NOMO-1 treated with dmso at 0.1 percent for 144 hours (cell line): ENCODE measurements around the gene ATP10A.

Experiments used
- DNase-seq: peaks from one replicate; lab custom pipeline; 2025; ENCODE audit not compliant: unreplicated experiment; lab: John Stamatoyannopoulos, UW

The ATP10A gene

GRCh38 chr15:25687276-25687675 lies 175.9 kb downstream of the ATP10A start:
- no peak for DNase-seq

DNA sequence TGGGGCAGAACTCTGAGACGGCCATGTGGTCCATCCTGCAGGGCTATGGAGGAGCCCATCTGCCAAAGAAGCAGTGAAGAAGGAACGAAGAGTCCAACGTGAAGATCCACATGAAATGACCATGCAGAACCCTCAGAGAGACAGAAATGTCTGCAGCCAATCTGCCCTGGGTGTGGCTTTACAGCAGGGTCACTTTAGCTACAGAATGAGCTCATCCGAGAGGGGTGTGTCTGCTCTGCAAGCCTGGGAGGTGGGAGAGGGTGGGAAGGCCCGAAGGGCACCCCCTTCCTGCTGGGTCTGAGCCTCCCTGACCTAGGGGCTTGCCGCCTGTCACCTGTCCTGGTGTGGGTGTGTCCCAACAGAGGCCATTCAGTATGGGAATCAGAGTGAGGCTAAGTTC lies 176.3 kb downstream of the ATP10A start:
- DNase-seq, result no peak

GRCh38 chr15:25684521-25685431 lies 178.4 kb downstream of the ATP10A start:
- DNase-seq, result no peak

DNA sequence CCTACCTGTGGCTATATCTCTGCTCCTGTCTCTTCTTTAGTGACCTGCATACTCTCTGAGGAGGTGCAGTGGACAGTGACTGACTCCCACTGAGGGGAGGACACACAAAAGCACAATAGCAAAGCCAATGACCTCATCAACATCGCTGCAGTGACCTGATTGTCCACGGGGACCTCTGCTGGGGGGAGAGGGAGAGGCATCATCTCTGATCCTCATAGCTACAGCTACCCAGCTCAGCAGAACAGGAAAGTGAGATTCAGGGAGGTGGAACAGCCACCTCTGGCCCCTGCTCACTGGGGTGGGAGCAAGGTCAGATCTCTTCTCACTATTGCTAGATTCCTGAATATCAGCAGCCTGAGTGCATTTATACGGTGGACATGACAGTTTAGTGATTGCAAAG lies 179.2 kb downstream of the ATP10A start:
- no peak for DNase-seq

DNA sequence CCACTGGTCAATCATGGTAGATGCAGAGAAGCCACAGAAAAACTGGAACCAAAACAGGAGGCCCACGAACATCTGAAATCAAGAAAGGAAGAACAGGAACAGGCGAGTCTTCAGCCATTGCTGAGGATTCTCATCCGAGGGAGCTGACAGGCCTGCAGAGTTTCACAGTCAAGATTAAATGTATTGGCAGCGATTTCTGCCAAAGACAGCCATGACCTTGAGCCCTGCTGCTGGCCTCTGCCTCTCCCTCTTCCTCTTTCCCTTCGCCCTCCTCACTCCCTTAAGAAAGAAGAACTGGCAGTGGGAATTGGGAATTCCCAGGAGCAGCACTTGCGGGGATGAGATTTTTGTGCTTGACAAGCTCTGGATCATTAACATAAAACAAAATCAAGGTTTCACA lies 179.7 kb downstream of the ATP10A start:
- DNase-seq, result no peak

- no peak for DNase-seq
Measured at GRCh38 chr15:25682340-25682739, 180.8 kb downstream of the ATP10A start.

GRCh38 chr15:25680686-25681025 lies 182.5 kb downstream of the ATP10A start:
- no peak for DNase-seq

DNA sequence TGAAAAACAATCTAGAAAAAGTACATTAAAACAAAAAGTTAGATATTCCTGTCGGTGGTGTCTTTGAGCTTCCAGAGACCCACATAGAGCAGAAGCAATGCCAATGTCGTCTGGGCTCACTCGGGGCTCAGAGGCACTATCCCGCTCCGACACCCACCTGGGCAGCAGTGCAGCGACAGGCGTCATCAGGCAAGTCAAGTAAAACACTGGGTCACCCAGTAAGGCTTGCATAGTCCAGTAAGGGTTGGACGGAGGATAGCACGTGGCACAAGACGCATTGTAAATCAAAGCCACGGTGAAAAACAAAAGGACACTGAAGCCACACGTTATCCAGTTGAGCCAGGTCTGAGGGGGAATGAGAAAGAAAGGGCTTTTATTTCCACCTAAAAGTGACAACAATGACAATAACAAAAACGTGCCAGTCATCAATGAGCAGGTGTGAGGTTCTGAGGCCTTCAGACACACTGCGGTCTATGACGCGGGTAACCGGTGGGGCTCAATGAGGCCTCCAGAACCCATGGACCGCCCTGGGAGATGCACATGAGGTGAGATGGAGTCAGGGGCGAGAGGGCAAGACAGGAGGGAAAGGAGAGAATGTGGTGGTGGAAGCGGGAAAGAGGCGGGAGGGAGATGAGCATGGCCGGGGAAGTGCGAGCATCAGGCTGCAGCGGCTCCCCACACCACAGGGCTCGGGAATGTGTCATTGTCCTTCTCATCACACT lies 183.0 kb downstream of the ATP10A start:
- DNase-seq, result no peak

DNA sequence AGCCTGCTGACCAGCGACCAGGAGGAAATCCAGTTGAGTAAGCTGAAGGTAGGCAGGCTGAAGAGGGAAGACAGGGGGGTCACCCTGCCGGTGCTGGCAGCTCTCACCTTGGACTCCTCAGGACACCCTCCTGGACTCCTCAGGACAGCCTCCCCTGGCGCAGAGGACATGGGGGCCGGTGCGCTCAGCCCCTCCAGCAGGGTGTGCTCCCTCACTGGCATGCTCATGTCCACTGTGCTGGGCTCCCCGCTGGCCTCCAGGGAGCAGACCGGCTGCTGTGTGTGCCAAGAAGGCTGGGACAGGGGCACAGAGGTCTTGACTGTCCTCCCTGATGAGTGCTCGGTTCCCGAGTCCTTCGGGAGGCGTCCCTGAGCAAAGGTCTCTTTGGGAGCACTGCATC lies 183.6 kb downstream of the ATP10A start:
- DNase-seq, result no peak

- no peak for DNase-seq
Measured at GRCh38 chr15:25678500-25678855, 184.6 kb downstream of the ATP10A start.

DNA sequence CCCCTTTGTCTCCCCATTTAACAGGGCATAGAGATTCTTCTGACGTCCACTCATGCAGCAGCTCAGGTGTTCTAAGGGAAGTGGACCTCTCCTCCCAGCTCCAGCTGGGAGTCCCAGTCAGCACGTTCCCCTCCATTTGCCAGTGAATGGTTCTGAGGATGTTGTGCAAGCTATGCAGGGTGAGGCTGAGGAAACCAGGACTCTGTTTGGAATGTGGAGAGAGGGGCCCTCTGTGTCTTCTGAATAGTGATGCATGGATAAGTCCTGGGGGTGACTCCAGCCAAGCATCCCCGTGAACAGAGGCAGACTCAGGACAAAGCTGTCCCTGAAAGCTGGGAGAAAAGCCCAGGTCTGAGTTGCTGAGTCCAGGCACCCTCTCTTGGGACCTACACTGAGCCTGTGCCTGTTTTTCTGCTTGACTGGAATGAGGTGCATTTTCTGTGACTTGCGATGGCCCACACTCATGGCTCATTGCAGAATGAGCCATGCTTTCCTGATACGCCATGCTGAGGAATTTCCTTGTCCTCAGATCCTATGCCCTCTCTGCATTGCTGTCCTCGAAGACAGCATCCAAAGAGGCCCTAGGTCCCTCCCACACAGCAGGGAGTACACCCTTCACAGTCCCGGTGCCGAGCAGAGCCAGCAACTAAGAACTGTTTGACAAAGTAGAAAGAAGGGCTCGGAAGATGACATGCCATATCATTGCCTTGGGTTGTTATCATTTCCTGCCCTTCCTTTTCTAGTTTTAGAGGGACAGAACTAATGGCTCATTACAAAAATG lies 185.2 kb downstream of the ATP10A start:
- DNase-seq, result no peak

GRCh38 chr15:25676070-25676469 lies 187.1 kb downstream of the ATP10A start:
- DNase-seq, result no peak

GRCh38 chr15:25675396-25675795 lies 187.7 kb downstream of the ATP10A start:
- no peak for DNase-seq

GRCh38 chr15:25674913-25675312 lies 188.2 kb downstream of the ATP10A start:
- no peak for DNase-seq

- DNase-seq, result no peak
Measured at GRCh38 chr15:25673972-25674371, 189.2 kb downstream of the ATP10A start.

- no peak for DNase-seq
Measured at GRCh38 chr15:25673351-25673750, 189.8 kb downstream of the ATP10A start.

GRCh38 chr15:25671132-25671531 lies 192.0 kb downstream of the ATP10A start:
- DNase-seq, result no peak

GRCh38 chr15:25670621-25671020 lies 192.5 kb downstream of the ATP10A start:
- no peak for DNase-seq

GRCh38 chr15:25670025-25670554 lies 193.0 kb downstream of the ATP10A start:
- no peak for DNase-seq

DNA sequence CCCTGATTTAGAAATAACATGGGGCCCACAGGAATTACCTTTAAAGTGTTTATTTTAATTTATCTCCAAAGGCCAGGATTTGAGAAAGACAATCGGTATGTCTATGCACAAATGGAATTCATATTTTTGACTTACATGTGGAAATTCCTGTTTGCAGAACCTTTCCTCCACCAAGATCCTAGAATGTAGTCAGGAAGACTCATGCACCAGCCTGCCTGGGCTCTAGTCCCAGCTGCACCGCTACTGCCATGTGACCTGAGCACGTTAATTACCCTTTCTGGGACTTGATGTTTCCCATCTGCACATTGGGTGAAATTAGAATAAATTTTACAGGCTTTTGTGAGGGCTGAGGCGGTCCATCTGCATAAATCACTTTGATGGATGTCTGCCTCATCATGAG lies 194.2 kb downstream of the ATP10A start:
- DNase-seq, result no peak

- no peak for DNase-seq
Measured at GRCh38 chr15:25668236-25668795, 194.8 kb downstream of the ATP10A start.
